IMR-90 (cell line): ENCODE measurements around the gene NKPD1. TPM values are rescaled to one million over a fixed set of nuclear protein-coding genes. Genes with fewer than 3 reads are reported as not detected.

Experiments
- ATAC-seq: fragments of 200-7000 bp; cut with Tn5 transposase; 2 replicates; pipeline ENCODE4 v1.9.1; 2020; ENCODE audit warnings: low read depth, mild to moderate bottlenecking, moderate library complexity
- BruUV-seq: library from RNA; stranded (reverse); fragments of 400-500 nt; replicated peaks from 2 replicates; lab custom pipeline; 2021; lab: Mats Ljungman, UMichigan
- CTCF ChIA-PET: fragments of 300-600 bp; formaldehyde crosslinking; extraction: SDS; loops from one replicate; lab custom pipeline; 2021; ENCODE audit warnings: antibody characterized with exemption; lab: Yijun Ruan, JAX
- POLR2A ChIA-PET: fragments of 300-600 bp; sonication (Branson Sonifier 250); formaldehyde crosslinking; loops from one replicate; lab custom pipeline; 2022; ENCODE audit warnings: antibody characterized with exemption; ENCODE audit not compliant: unreplicated experiment; lab: Charles Lee
- DNase-seq: peaks from one replicate; pipeline ENCODE4 v3.0.0; 2013
- H2AFZ ChIP-seq: replicated peaks from 2 replicates; pipeline ENCODE3; 2013; ENCODE audit warnings: low read length, mild to moderate bottlenecking; ENCODE audit not compliant: poor library complexity
- H2AK5ac ChIP-seq: 2 replicates; pipeline ENCODE4 v1.6.1; 2013; ENCODE audit warnings: low read depth, low read length, inconsistent platforms
- H2AK9ac ChIP-seq: replicated peaks from 2 replicates; pipeline ENCODE3; 2013; ENCODE audit warnings: mild to moderate bottlenecking, low read depth, low read length, moderate library complexity; ENCODE audit not compliant: poor library complexity
- H2BK120ac ChIP-seq: 2 replicates; pipeline ENCODE4 v1.6.1; 2013; ENCODE audit warnings: low read depth, low read length, inconsistent platforms
- H2BK15ac ChIP-seq: 3 replicates; pipeline ENCODE4 v1.6.1; 2013; ENCODE audit warnings: low read depth, low read length, inconsistent platforms
- H2BK20ac ChIP-seq: 2 replicates; pipeline ENCODE4 v1.6.1; 2013; ENCODE audit warnings: low read depth, mild to moderate bottlenecking, inconsistent platforms, low read length, moderate library complexity
- H2BK5ac ChIP-seq: 2 replicates; pipeline ENCODE4 v1.6.1; 2013; ENCODE audit warnings: mild to moderate bottlenecking, low read depth, low read length, inconsistent platforms; ENCODE audit not compliant: poor library complexity, severe bottlenecking
- H3K14ac ChIP-seq: replicated peaks from 2 replicates; pipeline ENCODE4 v1.6.1; 2013; ENCODE audit warnings: low read depth, low read length, inconsistent platforms
- H3K18ac ChIP-seq: 2 replicates; pipeline ENCODE4 v1.6.1; 2013; ENCODE audit warnings: low read depth, low read length, control low read depth
- H3K23ac ChIP-seq: 2 replicates; pipeline ENCODE4 v1.6.1; 2013; ENCODE audit warnings: low read depth, low read length, inconsistent platforms
- H3K27ac ChIP-seq: 2 replicates; pipeline ENCODE4 v1.5.1; 2013; ENCODE audit warnings: mild to moderate bottlenecking, control low read depth, low read length; ENCODE audit not compliant: insufficient read depth
- H3K27me3 ChIP-seq: 2 replicates; pipeline ENCODE4 v1.6.1; 2013; ENCODE audit warnings: low read length; ENCODE audit not compliant: control insufficient read depth, insufficient read depth
- H3K36me3 ChIP-seq: 2 replicates; pipeline ENCODE4 v1.6.1; 2013; ENCODE audit warnings: low read length, mixed read lengths; ENCODE audit not compliant: control insufficient read depth, insufficient read depth
- H3K4ac ChIP-seq: 2 replicates; pipeline ENCODE4 v1.6.1; 2013; ENCODE audit warnings: low read depth, low read length, inconsistent platforms
- H3K4me1 ChIP-seq: 2 replicates; pipeline ENCODE4 v1.6.1; 2013; ENCODE audit warnings: low read length, mixed read lengths; ENCODE audit not compliant: control insufficient read depth, insufficient read depth
- H3K4me2 ChIP-seq: 2 replicates; pipeline ENCODE4 v1.6.1; 2013; ENCODE audit warnings: low read depth, mild to moderate bottlenecking, control low read depth, low read length, moderate library complexity
- H3K4me3 ChIP-seq: 2 replicates; pipeline ENCODE4 v1.5.1; 2013; ENCODE audit warnings: low read depth, mild to moderate bottlenecking, control low read depth, low read length, moderate library complexity; ENCODE audit not compliant: insufficient read depth
- H3K56ac ChIP-seq: 2 replicates; pipeline ENCODE4 v1.6.1; 2013; ENCODE audit warnings: low read length, inconsistent platforms; ENCODE audit not compliant: insufficient read depth; ENCODE audit errors: extremely low read depth
- H3K79me1 ChIP-seq, 2 experiments: 2 replicates each; pipeline ENCODE4 v1.6.1; 2013; ENCODE audit warnings: low read length in 2 of 2, inconsistent platforms in 1 of 2, low read depth in 1 of 2
- H3K9ac ChIP-seq: 2 replicates; pipeline ENCODE4 v1.6.1; 2013; ENCODE audit warnings: low read depth, low read length, control low read depth
- H3K9me1 ChIP-seq: 2 replicates; pipeline ENCODE4 v1.6.1; 2013; ENCODE audit warnings: low read length, inconsistent platforms; ENCODE audit not compliant: insufficient read depth
- H3K9me3 ChIP-seq: 2 replicates; pipeline ENCODE4 v1.6.1; 2013; ENCODE audit warnings: low read length; ENCODE audit not compliant: control insufficient read depth, insufficient read depth
- H4K20me1 ChIP-seq: 2 replicates; pipeline ENCODE4 v1.6.1; 2013; ENCODE audit warnings: low read length, inconsistent platforms; ENCODE audit not compliant: insufficient read depth
- H4K5ac ChIP-seq: 2 replicates; pipeline ENCODE4 v1.6.1; 2013; ENCODE audit warnings: mild to moderate bottlenecking, low read depth, low read length, control low read depth
- H4K8ac ChIP-seq, 2 experiments: 2 replicates each; pipeline ENCODE4 v1.6.1; 2013; ENCODE audit warnings: low read depth in 2 of 2, low read length in 2 of 2, control low read depth in 1 of 2, inconsistent platforms in 1 of 2
- H4K91ac ChIP-seq: 2 replicates; pipeline ENCODE4 v1.6.1; 2013; ENCODE audit warnings: low read depth, low read length, inconsistent platforms; ENCODE audit not compliant: insufficient read depth
- BHLHE40 ChIP-seq: fragments of 150-350 bp; IDR thresholded peaks from 2 replicates; pipeline ENCODE4 v1.6.1; 2016; ENCODE audit warnings: mild to moderate bottlenecking, low read depth, low read length
- CEBPB ChIP-seq: IDR thresholded peaks from 2 replicates; pipeline ENCODE4 v1.6.1; 2012; ENCODE audit warnings: low read depth, low read length, improper control_type of control experiment
- CHD1 ChIP-seq: IDR thresholded peaks from 2 replicates; pipeline ENCODE4 v1.6.1; 2012; ENCODE audit warnings: low read depth, low read length, improper control_type of control experiment
- CTCF ChIP-seq: conservative IDR thresholded peaks from 2 replicates; pipeline ENCODE4 v1.5.1; 2012; ENCODE audit warnings: mild to moderate bottlenecking, low read depth, low read length, improper control_type of control experiment
- ELK1 ChIP-seq: fragments of 150-350 bp; IDR thresholded peaks from 2 replicates; pipeline ENCODE4 v1.6.1; 2016; ENCODE audit warnings: low read depth, mild to moderate bottlenecking, low read length, moderate library complexity, borderline replicate concordance
- FOS ChIP-seq: fragments of 150-350 bp; IDR thresholded peaks from 2 replicates; pipeline ENCODE4 v1.6.1; 2016; ENCODE audit warnings: low read depth, low read length
- MAFK ChIP-seq: IDR thresholded peaks from 2 replicates; pipeline ENCODE4 v1.6.1; 2012; ENCODE audit warnings: low read depth, low read length, improper control_type of control experiment
- MAZ ChIP-seq: IDR thresholded peaks from 2 replicates; pipeline ENCODE4 v1.6.1; 2012; ENCODE audit warnings: low read depth, mild to moderate bottlenecking, low read length, improper control_type of control experiment, moderate library complexity, borderline replicate concordance
- MXI1 ChIP-seq: IDR thresholded peaks from 2 replicates; pipeline ENCODE4 v1.6.1; 2012; ENCODE audit warnings: low read depth, mild to moderate bottlenecking, low read length, moderate library complexity, borderline replicate concordance
- NFE2L2 ChIP-seq: fragments of 150-350 bp; IDR thresholded peaks from 2 replicates; pipeline ENCODE4 v1.6.1; 2016; ENCODE audit warnings: low read depth, mild to moderate bottlenecking, low read length
- POLR2A ChIP-seq: IDR thresholded peaks from 2 replicates; pipeline ENCODE4 v1.6.1; 2012; ENCODE audit warnings: mild to moderate bottlenecking, low read depth, low read length
- RAD21 ChIP-seq: IDR thresholded peaks from 2 replicates; pipeline ENCODE4 v1.6.1; 2012; ENCODE audit warnings: low read length, improper control_type of control experiment
- RCOR1 ChIP-seq: IDR thresholded peaks from 2 replicates; pipeline ENCODE4 v1.6.1; 2012; ENCODE audit warnings: mild to moderate bottlenecking, low read length, improper control_type of control experiment; ENCODE audit not compliant: insufficient replicate concordance
- RFX5 ChIP-seq: IDR thresholded peaks from 2 replicates; pipeline ENCODE4 v1.8.0; 2012; ENCODE audit warnings: low read depth, mild to moderate bottlenecking, low read length, moderate library complexity
- SMC3 ChIP-seq: fragments of 150-350 bp; IDR thresholded peaks from 2 replicates; pipeline ENCODE4 v1.6.1; 2016; ENCODE audit warnings: low read depth, mild to moderate bottlenecking, antibody characterized with exemption, low read length, moderate library complexity
- USF2 ChIP-seq: fragments of 150-350 bp; IDR thresholded peaks from 2 replicates; pipeline ENCODE4 v1.6.1; 2017; ENCODE audit warnings: mild to moderate bottlenecking, antibody characterized with exemption, low read length, low read depth
- WGBS, 2 experiments: methylation state at CpG; one replicate each; pipeline versions ENCODE4 v1.1.5 to v1.1.7; 2013; ENCODE audit warnings: missing lambda C conversion rate in 2 of 2; ENCODE audit not compliant: insufficient read length in 1 of 2; ENCODE audit errors: extremely low coverage in 2 of 2; 5-methylcytosine and 5-hydroxymethylcytosine counted together
- dilution Hi-C: fragments of 300-500 bp; cut with HindIII; formaldehyde crosslinking; loops from one replicate; pipeline ENCODE4 v1.14.3; 2018; ENCODE audit warnings: low sequenced_read_pairs; ENCODE audit not compliant: unreplicated experiment
- in situ Hi-C: fragments of 300-500 bp; cut with MboI; formaldehyde crosslinking; loops from 3 replicates; pipeline ENCODE4 v1.14.3; 2019; ENCODE audit warnings: low sequenced_read_pairs, inconsistent platforms, mixed read lengths
- intact Hi-C: fragments of 100-400 bp; cut with micrococcal nuclease; formaldehyde crosslinking; loops from 2 replicates; pipeline ENCODE4 v1.10.0; 2022
- polyA plus RNA-seq, 3 experiments: library from polyadenylated mRNA; depleted of rRNA; stranded (reverse); fragments of >200 nt; gene quantifications; 2 replicates each; pipeline ENCODE4 v1.2.3, GENCODE V29; 2012; ENCODE audit warnings: low replicate concordance in 1 of 3
- total RNA-seq: library from RNA; depleted of rRNA; stranded (reverse); fragments of >200 nt; gene quantifications from 2 replicates; pipeline ENCODE4 v1.2.3, GENCODE V29; 2012

The NKPD1 gene
- total and polyA plus RNA-seq, 2 of the 4 experiments (the other 2 are of a cell fraction) = under 0.01 to 0.09 TPM

- H4K5ac ChIP-seq = no peak overlapping the region
- no peaks in the 10 kb centered on the region for H3K79me1 ChIP-seq
- no peak overlapping the region for H3K27ac ChIP-seq
- H3K14ac ChIP-seq = no peak overlapping the region
- no peak overlapping the region for H2BK20ac ChIP-seq
- H2BK5ac ChIP-seq = no peak overlapping the region
- H3K4me3 ChIP-seq = no peak overlapping the region
- H2AK9ac ChIP-seq = peak overlapping the region; percentile 28
- no peak overlapping the region for H3K9ac ChIP-seq
- peaks cover 8% of the 10 kb centered on the region for H4K20me1 ChIP-seq
- ATAC-seq (no peak), DNase-seq (no peak)
- no TSS peak for BruUV-seq
- dilution Hi-C loops = no loop called here
- no peak overlapping the region for H2BK120ac ChIP-seq
- H4K8ac ChIP-seq = no peak overlapping the region
- no peak for TF ChIP-seq MXI1
- no peak for TF ChIP-seq BHLHE40
- TF ChIP-seq MAFK = no peak
- no peak for TF ChIP-seq NFE2L2
- TF ChIP-seq CHD1 = no peak
- TF ChIP-seq RCOR1 = no peak
- TF ChIP-seq POLR2A = no peak
- TF ChIP-seq RAD21 = no peak
- no peak for TF ChIP-seq CTCF
- TF ChIP-seq SMC3 = no peak
- TF ChIP-seq ELK1 = no peak
- TF ChIP-seq MAZ = no peak
- TF ChIP-seq USF2 = no peak
- TF ChIP-seq CEBPB = no peak
- TF ChIP-seq RFX5 = no peak
- no peak for TF ChIP-seq FOS
- no peaks in the 10 kb centered on the region for H3K9me3 ChIP-seq
- H3K36me3 ChIP-seq = peaks cover 5% of the 10 kb centered on the region; the same call in 1 of the 2 replicates
- no peak overlapping the region; the same call in 1 of the 2 replicates for H2AK5ac ChIP-seq
- H3K4me2 ChIP-seq = no peak overlapping the region
- H3K4me1 ChIP-seq = peaks cover 18% of the 10 kb centered on the region
- CTCF ChIA-PET = interaction anchor here (0.5 kb wide), 1 partner anchor 372 kb away, joined by 3 read pairs; no protein-coding TSS in a partner anchor
- H3K23ac ChIP-seq = no peak overlapping the region
- H3K4ac ChIP-seq = no peak overlapping the region
- 100% methylated on average over 2 of the region's 7 CpGs; no CpG with 5 or more reads in 1 of the 2 experiments for WGBS, 2 experiments
- in situ Hi-C loops = no loop called here
- no peak overlapping the region for H2BK15ac ChIP-seq
- no peak overlapping the region for H3K18ac ChIP-seq
- no peak overlapping the region for H4K91ac ChIP-seq
- H3K56ac ChIP-seq = no peak overlapping the region
- POLR2A ChIA-PET = no interaction called here
- intact Hi-C loops = no loop called here
- peak overlapping the region; percentile 65 for H2AFZ ChIP-seq
- H3K9me1 ChIP-seq = peaks cover 7% of the 10 kb centered on the region; the same call in 1 of the 2 replicates
- peaks cover 20% of the 10 kb centered on the region for H3K27me3 ChIP-seq
Observed at GRCh38 chr19:45151320-45151719, 9.5 kb downstream of the NKPD1 start.
